OCI-LY1 (cell line): ENCODE results near the gene EPB41.

Experiments used
- CTCF ChIP-seq: fragments of 200-600 bp; sonication (generic), shearing (Covaris generic); IDR thresholded peaks from 2 replicates; pipeline ENCODE4 v1.5.1; 2017; ENCODE audit warnings: mild to moderate bottlenecking, antibody characterized with exemption, low read length, moderate library complexity, mixed read lengths
- EZH2 ChIP-seq: fragments of 200-600 bp; sonication (generic), shearing (Covaris generic); IDR thresholded peaks from 2 replicates; pipeline ENCODE4 v1.8.0; 2017; ENCODE audit warnings: borderline replicate concordance, mixed run types, mild to moderate bottlenecking, antibody characterized with exemption, low read length, moderate library complexity, mixed read lengths

DNA sequence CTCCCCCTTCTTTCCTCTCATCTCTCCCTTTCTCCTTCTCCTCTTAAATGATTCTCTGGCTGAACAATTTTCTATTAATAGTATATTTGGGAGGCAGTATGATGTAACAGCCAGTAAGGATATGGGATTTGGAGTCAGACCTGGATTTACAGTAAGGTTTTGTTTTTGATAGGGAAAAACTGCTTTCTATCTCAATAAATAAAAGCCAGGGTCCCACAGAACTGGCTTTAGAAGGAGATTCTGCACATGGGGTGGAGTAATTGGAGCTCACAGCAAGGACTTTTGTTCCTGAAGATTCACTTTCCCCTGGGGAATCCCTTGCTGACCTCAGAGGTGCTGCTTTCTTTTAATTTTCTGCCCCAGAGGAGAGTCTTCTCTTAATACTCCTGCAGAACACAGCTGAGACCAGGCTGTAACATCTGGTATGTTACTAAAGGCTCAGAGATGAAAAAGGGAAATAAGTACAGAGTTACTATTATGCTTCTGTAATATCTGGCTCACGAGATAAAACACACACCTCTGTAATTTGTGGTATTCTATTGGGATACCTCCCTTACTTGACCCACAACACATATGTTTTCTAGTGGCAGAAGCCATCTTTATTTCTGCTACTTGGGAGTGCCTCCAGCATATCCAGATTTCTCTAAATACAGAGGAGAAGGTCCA, 13.4 kb downstream of the EPB41 start:
- TF ChIP-seq CTCF (no peak), EZH2 (no peak)
